ENCODE measurements around the gene WDR76.
"Not testable (repeated sequence)": the region's sequence is repeated elsewhere in the genome, so short reads cannot be mapped to it uniquely, and the experiment has no call there.

The WDR76 gene

GRCh38 chr15:43824302-43825246 lies 2.2 kb upstream of the WDR76 start, which contains the start of gene MFAP1:
MFAP1 (minus strand) TSS chr15:43824690; CDS start chr15:43824569, 121 bp downstream.
- DNase-seq: peak; percentile 86 to 90

DNA sequence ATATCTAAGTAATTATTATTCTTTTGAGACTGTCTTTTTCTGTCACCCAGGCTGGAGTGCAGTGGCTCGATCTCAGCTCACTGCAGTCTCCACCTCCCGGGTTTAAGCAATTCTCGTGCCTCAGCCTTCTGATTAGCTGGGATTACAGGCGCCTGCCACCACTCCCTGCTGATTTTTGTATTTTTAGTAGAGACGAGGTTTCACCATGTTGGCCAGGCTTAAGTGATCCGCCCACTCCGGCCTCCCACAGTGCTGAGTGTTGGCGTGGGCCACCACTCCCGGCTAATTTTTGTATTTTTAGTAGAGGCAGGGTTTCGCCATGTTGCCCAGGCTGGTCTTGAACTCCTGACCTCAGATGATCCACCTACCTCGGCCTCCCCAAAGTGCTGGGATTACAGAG lies 1.5 kb upstream of the WDR76 start:
- not testable (repeated sequence) for DNase-seq

DNA sequence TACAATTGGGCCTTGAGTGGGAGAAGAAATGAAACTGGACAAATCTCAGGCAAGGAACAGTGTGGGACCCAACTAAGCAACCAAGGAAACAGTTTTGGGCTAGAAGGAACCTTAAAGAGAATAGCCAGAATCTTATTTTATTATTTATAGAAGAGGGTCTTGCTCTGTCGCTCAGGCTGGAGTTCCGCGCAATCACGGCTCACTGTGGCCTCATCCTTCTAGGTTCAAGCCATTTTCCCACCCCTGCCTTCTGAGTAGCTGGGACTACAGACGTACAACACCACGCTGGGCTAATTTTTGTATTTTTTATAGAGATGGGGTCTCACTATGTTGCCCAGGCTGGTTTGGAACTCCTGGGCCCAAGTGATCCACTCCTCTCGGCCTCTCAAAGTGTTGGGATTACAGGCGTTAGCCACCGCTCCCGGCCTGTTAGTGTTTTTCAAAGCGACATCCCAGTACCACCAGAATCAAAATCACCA lies 734 bp upstream of the WDR76 start:
- DNase-seq: no peak

- peak; percentile 13 to 22 for DNase-seq
Measured at GRCh38 chr15:43828061-43828657, 1.4 kb downstream of the WDR76 start.

- not testable (repeated sequence) for DNase-seq
Measured at GRCh38 chr15:43829951-43830540, 3.2 kb downstream of the WDR76 start.

DNA sequence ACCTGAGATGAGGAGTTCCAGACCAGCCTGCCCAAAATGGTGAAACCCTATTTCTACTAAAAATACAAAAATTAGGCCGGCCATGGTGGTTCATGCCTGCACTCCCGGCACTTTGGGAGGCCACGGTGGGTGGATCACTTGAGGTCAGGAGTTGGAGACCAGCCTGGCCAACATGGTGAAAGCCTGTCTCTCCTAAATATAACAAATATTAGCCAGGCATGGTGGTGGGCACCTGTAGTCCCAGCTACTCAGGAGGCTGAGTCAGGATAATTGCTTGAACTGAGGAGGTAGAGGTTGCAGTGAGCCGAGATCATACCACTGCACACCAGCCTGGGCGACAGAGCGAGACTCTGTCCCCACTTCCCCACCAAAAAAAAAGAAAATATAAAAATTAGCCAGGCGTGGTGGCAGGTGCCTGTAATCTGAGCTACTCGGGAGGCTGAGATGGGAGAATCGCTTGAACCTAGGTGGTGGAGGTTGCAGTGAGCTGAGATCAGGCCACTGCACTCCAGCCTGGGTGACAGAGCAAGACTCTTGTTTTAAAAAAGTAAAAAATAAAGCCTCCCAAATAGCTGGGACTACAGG lies 4.0 kb downstream of the WDR76 start:
- DNase-seq: not testable (repeated sequence)

- not testable (repeated sequence) for DNase-seq
Measured at GRCh38 chr15:43831519-43832052, 4.8 kb downstream of the WDR76 start.

GRCh38 chr15:43832485-43832884 lies 5.7 kb downstream of the WDR76 start:
- DNase-seq: not testable (repeated sequence)

GRCh38 chr15:43845421-43845820 lies 18.6 kb downstream of the WDR76 start:
- no peak for DNase-seq

DNA sequence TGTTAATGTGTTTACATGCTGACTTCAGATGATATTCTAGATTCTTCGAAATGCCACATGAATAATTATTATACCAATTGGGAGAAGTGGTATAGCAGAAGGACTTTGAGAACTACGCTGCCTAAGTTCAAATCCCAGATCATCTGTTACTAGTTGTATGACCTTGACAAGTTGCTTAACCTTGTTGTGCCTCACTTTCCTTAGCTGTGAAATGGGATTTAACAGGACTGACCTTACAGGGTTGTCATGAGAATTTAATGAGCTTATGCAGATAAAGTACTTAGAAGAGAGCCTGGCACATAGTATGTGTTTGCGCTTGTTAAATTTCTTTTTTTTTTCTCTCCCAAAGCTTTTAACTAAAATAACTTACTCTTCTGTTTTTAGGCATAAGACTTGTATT lies 24.4 kb downstream of the WDR76 start:
- no peak for DNase-seq

DNA sequence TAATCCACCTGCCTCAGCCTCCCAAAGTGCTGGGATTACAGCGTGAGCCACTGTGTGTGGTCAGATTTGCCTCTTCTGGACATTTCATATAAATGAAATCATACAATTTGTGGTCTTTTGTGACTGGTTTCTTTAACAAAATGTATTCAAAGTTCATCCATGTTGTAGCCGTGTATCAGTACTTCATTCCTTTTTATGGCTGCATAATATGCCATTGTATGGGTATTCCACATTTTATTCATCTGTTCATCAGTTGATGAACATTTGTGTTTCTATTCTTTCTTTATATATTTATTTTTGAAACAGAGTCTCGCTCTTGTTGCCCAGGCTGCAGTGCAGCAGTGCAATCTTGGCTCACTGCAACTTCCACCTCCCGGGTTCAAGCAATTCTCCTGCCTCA lies 25.8 kb downstream of the WDR76 start:
- no peak for DNase-seq

DNA sequence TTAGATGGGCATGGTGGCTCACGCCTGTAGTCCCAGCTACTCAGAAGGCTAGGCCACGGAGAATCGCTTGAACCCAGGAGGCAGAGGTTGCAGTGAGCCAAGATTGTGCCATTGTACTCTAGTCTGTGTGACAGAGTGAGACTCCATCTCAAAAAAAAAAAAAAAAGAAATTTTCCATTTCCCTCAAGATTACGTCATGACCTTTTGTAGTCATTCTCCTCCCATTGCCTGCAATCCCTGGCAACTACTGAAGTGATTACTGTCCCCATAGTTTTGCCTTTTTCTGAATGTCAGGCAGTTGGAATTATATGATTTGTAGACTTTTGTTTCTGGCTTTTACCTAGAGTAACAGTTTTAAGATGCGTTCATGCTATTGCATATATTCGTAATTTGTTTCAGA lies 28.0 kb downstream of the WDR76 start:
- DNase-seq: no peak

- no peak for DNase-seq
Measured at GRCh38 chr15:43859546-43859945, 32.7 kb downstream of the WDR76 start.

GRCh38 chr15:43866636-43867035 lies 39.8 kb downstream of the WDR76 start:
- DNase-seq: not testable (repeated sequence)

- DNase-seq: no peak
Measured at GRCh38 chr15:43867096-43867495, 40.3 kb downstream of the WDR76 start.

GRCh38 chr15:43868406-43868805 lies 41.6 kb downstream of the WDR76 start:
- DNase-seq: no peak

GRCh38 chr15:43871835-43872234 lies 45.0 kb downstream of the WDR76 start:
- DNase-seq: no peak

- DNase-seq: no peak
Measured at GRCh38 chr15:43872416-43873020, 45.7 kb downstream of the WDR76 start.

DNA sequence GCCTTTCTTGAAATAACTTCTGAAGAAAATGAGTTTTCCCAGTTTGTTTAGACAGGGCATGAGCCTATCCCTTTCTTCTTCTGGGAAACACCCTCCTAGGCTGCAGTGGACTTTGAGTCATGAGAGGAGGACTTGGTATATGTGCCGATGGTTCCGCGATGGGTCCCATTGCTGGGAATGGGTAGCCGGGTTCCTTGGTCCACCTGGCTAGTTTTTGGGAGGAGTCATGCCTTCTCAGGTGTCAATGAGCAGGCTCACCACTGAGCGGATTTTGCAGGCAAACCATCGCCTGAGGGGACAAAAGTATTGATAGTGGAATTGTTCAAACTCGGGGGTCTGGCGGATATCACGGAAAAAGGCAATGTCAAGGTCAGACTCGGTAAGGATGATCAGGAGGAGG lies 46.8 kb downstream of the WDR76 start:
- no peak for DNase-seq

- DNase-seq: no peak
Measured at GRCh38 chr15:43876872-43877271, 50.1 kb downstream of the WDR76 start.

GRCh38 chr15:43877371-43877770 lies 50.6 kb downstream of the WDR76 start:
- no peak for DNase-seq

- DNase-seq: no peak
Measured at GRCh38 chr15:43878446-43878845, 51.6 kb downstream of the WDR76 start.

Measured in stimulated activated CD4-positive, alpha-beta T cell treated with anti-CD3 and anti-CD28 coated beads, Interleukin-2, amount 100 ng/mL, for 48 hours (primary cell).